Subcutaneous adipose tissue (tissue), 4 donors: Measurements from ENCODE around the gene GNAO1. TPM values are rescaled to one million over a fixed set of nuclear protein-coding genes. Genes with fewer than 3 reads are reported as not detected.

Source experiments
- CTCF ChIP-seq: fragments of 450-650 bp; IDR thresholded peaks from one replicate; pipeline ENCODE4 v1.5.1; 2016; ENCODE audit warnings: low read depth, mild to moderate bottlenecking, control low read depth, antibody characterized with exemption, moderate library complexity
- total RNA-seq, 4 donors: library from RNA; depleted of rRNA; stranded (reverse); fragments of >200 nt; gene quantifications; one replicate each; pipeline ENCODE4 v1.1.0, GENCODE V29; 2016

The GNAO1 gene
- total RNA-seq, 4 donors from 2014 or later = 0.44 to 1.6 (median 0.63) TPM

GRCh38 chr16:56327929-56328258 is 136.6 kb downstream of the GNAO1 start:
- no peak for TF ChIP-seq CTCF

- TF ChIP-seq CTCF = no peak
These were observed 137.2 kb downstream of the GNAO1 start for GRCh38 chr16:56328276-56329022.

- no peak for TF ChIP-seq CTCF
These were observed 138.6 kb downstream of the GNAO1 start for GRCh38 chr16:56329887-56330286.

- TF ChIP-seq CTCF = no peak
These were observed 139.2 kb downstream of the GNAO1 start for GRCh38 chr16:56330476-56330875.

GRCh38 chr16:56331399-56331798 is 140.1 kb downstream of the GNAO1 start:
- no peak for TF ChIP-seq CTCF

GRCh38 chr16:56331915-56332314 is 140.6 kb downstream of the GNAO1 start:
- no peak for TF ChIP-seq CTCF

- TF ChIP-seq CTCF = no peak
These were observed 141.3 kb downstream of the GNAO1 start for GRCh38 chr16:56332464-56333079.
